Measurements from ENCODE around the gene MEOX1. TPM values are rescaled to one million over a fixed set of nuclear protein-coding genes. Genes with fewer than 3 reads are reported as not detected.
A peak's percentile ranks its signal among the peaks of the same experiment; 100 is the strongest.

MEOX1 gene
- total RNA-seq, 1 experiment from 2014 or later = not detected

- TF ChIP-seq, protein P1, sequence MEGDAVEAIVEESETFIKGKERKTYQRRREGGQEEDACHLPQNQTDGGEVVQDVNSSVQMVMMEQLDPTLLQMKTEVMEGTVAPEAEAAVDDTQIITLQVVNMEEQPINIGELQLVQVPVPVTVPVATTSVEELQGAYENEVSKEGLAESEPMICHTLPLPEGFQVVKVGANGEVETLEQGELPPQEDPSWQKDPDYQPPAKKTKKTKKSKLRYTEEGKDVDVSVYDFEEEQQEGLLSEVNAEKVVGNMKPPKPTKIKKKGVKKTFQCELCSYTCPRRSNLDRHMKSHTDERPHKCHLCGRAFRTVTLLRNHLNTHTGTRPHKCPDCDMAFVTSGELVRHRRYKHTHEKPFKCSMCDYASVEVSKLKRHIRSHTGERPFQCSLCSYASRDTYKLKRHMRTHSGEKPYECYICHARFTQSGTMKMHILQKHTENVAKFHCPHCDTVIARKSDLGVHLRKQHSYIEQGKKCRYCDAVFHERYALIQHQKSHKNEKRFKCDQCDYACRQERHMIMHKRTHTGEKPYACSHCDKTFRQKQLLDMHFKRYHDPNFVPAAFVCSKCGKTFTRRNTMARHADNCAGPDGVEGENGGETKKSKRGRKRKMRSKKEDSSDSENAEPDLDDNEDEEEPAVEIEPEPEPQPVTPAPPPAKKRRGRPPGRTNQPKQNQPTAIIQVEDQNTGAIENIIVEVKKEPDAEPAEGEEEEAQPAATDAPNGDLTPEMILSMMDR (conservative IDR thresholded peaks at IDR 0.05) = no peak
- Histone ChIP-seq H2BK20ac (ENCODE audit: low read depth, low read length, poor library complexity, severe bottlenecking) (no peak overlapping the region), H2BK120ac (ENCODE audit: low read depth, low read length, poor library complexity, severe bottlenecking) (no peak overlapping the region), H4K20me1 (ENCODE audit: control insufficient read depth, insufficient read depth, insufficient read length) (peaks cover 3% of the 10 kb centered on the region), H2AFZ (ENCODE audit: low read length) (no peak overlapping the region), H3K56ac (ENCODE audit: insufficient read length, low read depth, low read length) (no peak overlapping the region), H3K27ac (ENCODE audit: insufficient read length, low read depth, low read length) (no peak overlapping the region), H3K18ac (ENCODE audit: insufficient read length, low read depth, low read length) (no peak overlapping the region), H2BK12ac (ENCODE audit: insufficient read length, low read depth, low read length) (no peak overlapping the region), H2BK15ac (ENCODE audit: low read depth, low read length) (no peak overlapping the region), H3K23me2 (ENCODE audit: insufficient read length, low read depth, low read length, poor library complexity, severe bottlenecking) (no peaks in the 10 kb centered on the region), H4K8ac (replicated peaks; ENCODE audit: insufficient read length, low read depth, low read length) (no peak overlapping the region), H3K9ac (ENCODE audit: extremely low read depth, insufficient read length, low read length) (no peak overlapping the region), H3K27me3 (ENCODE audit: insufficient read depth, low read length) (no peaks in the 10 kb centered on the region), H3K79me2 (ENCODE audit: insufficient read depth, low read length) (no peaks in the 10 kb centered on the region), H3T11ph (ENCODE audit: low read length) (no peak overlapping the region), H3K14ac (ENCODE audit: insufficient read depth, low read length) (no peak overlapping the region), H3K79me1 (ENCODE audit: insufficient read depth, low read depth, low read length, poor library complexity, severe bottlenecking) (no peaks in the 10 kb centered on the region), H3K9me3 (ENCODE audit: control insufficient read depth, low read depth, low read length) (no peaks in the 10 kb centered on the region), H2BK5ac (ENCODE audit: insufficient read length, low read length) (no peak overlapping the region), H4K5ac (ENCODE audit: insufficient read length, low read depth, low read length) (no peak overlapping the region), H3K4ac (ENCODE audit: low read depth, low read length) (no peak overlapping the region), H4K91ac (ENCODE audit: insufficient read length, low read depth, low read length) (no peak overlapping the region), H2AK5ac (ENCODE audit: insufficient read length, low read length) (no peak overlapping the region), H3K23ac (ENCODE audit: insufficient read length, low read depth, low read length) (no peak overlapping the region), H3K4me1 (ENCODE audit: insufficient read depth, low read length) (0 out of 2 replicates have a peak, but pooled peaks cover 2% of the 10 kb centered on the region), H3K4me2 (ENCODE audit: insufficient read depth, insufficient read length, low read length) (no peak overlapping the region)
- Mint-ChIP-seq H3K4me3 (no peak overlapping the region), H3K27me3 (ENCODE audit: low read depth) (peaks cover 1% of the 10 kb centered on the region), H3K4me1 (peaks cover 6 to 7% of the 10 kb centered on the region in 2 experiments), H3K9me3 (peaks cover 2% of the 10 kb centered on the region in 2 experiments; a peak in 1 of 5 replicates), H3K27ac (peak overlapping the region in 2 of 3 experiments; percentile 2 to 40; a peak in 1 of 7 replicates), H3K36me3 (ENCODE audit: insufficient read depth in 1 of 3, low read depth in 3 of 3) (peaks cover 0 to 4% (median 0%) of the 10 kb centered on the region in 3 experiments; a peak in 1 of 7 replicates)
- DNase-seq = no peak
- WGBS (ENCODE audit: extremely low coverage, insufficient read length, low lambda C conversion rate) = no CpG with 5 or more reads among the region's 6 CpGs
Measured at GRCh38 chr17:43609613-43610385, 51.9 kb downstream of the MEOX1 start.
